MM.1S (cell line): ENCODE data around the gene MEMO1.

ENCODE experiments used
- CTCF ChIP-seq: fragments of 300-600 bp; sonication (generic); IDR thresholded peaks from 2 replicates; pipeline ENCODE4 v1.5.1; 2016; ENCODE audit warnings: antibody characterized with exemption, low read length, mixed read lengths
- EZH2 ChIP-seq: fragments of 300-600 bp; sonication (generic); optimal IDR thresholded peaks from 2 replicates; pipeline ENCODE3; 2017; ENCODE audit warnings: low read depth, mild to moderate bottlenecking, antibody characterized with exemption, low read length, mixed read lengths

- no peak for TF ChIP-seq CTCF
- no peak for TF ChIP-seq EZH2
These were observed 23.2 kb downstream of the MEMO1 start for GRCh38 chr2:31987454-31988220.
